ENCODE data around the gene SLC16A4. TPM values are rescaled to one million over a fixed set of nuclear protein-coding genes. Genes with fewer than 3 reads are reported as not detected.

The SLC16A4 gene
- polyA plus RNA-seq, 1 of the 3 experiments (the other 2 are of a cell fraction): 3.0 TPM

DNA sequence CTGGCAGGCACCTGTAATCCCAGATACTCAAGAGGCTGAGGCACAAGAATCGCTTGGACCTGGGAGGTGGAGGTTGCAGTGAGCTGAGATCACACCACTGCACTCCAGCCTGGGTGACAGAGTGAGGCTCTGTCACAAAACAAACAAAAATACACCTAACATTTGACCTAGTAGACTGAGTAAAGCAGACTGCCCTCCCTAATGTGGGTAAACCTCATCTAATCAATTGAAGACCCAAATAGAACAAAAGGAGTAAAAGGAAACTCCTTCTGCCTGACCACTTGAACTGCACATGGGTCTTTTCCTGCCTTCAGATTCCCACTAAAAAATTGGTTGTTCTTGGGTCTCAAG lies 70.7 kb downstream of the SLC16A4 start:
- CTCF ChIA-PET: interaction anchor here (1.9 to 32.6 kb wide), 5 partner anchors 7 to 176 kb away, joined by 4 to 1300 read pairs (median 19); partner anchors contain the start of genes KCNC4 and RBM15
- WGBS (ENCODE audit: low lambda C conversion rate): 71% methylated on average over 1 of the region's 1 CpG
- DNase-seq: no peak

More for the DNA sequence above, 70.7 kb downstream of the SLC16A4 start:
- H3F3A ChIP-seq (replicated peaks; ENCODE audit: insufficient read depth): no peaks in the 10 kb centered on the region
- no peak overlapping the region for H3K4me3 ChIP-seq (ENCODE audit: low read depth in 2 of 2, low read length in 1 of 2)
- no peak overlapping the region for H2AFZ ChIP-seq (ENCODE audit: low read depth)
- POLR2A ChIA-PET: no interaction called here
- no peak overlapping the region for H3K27ac ChIP-seq (ENCODE audit: low read depth in 2 of 2, low read length in 1 of 2)
- H3K9me2 ChIP-seq: no peaks in the 10 kb centered on the region
- no peak overlapping the region for H3K9ac ChIP-seq
- H3K4me2 ChIP-seq: no peak overlapping the region
- no peaks in the 10 kb centered on the region for H3K79me2 ChIP-seq (ENCODE audit: insufficient read depth)
- no peaks in the 10 kb centered on the region for H4K20me1 ChIP-seq (ENCODE audit: insufficient read depth)
- TF ChIP-seq, protein P1, sequence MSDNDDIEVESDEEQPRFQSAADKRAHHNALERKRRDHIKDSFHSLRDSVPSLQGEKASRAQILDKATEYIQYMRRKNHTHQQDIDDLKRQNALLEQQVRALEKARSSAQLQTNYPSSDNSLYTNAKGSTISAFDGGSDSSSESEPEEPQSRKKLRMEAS (IDR thresholded peaks at IDR 0.05; ENCODE audit: low read depth): no peak
- TF ChIP-seq, protein P2, sequence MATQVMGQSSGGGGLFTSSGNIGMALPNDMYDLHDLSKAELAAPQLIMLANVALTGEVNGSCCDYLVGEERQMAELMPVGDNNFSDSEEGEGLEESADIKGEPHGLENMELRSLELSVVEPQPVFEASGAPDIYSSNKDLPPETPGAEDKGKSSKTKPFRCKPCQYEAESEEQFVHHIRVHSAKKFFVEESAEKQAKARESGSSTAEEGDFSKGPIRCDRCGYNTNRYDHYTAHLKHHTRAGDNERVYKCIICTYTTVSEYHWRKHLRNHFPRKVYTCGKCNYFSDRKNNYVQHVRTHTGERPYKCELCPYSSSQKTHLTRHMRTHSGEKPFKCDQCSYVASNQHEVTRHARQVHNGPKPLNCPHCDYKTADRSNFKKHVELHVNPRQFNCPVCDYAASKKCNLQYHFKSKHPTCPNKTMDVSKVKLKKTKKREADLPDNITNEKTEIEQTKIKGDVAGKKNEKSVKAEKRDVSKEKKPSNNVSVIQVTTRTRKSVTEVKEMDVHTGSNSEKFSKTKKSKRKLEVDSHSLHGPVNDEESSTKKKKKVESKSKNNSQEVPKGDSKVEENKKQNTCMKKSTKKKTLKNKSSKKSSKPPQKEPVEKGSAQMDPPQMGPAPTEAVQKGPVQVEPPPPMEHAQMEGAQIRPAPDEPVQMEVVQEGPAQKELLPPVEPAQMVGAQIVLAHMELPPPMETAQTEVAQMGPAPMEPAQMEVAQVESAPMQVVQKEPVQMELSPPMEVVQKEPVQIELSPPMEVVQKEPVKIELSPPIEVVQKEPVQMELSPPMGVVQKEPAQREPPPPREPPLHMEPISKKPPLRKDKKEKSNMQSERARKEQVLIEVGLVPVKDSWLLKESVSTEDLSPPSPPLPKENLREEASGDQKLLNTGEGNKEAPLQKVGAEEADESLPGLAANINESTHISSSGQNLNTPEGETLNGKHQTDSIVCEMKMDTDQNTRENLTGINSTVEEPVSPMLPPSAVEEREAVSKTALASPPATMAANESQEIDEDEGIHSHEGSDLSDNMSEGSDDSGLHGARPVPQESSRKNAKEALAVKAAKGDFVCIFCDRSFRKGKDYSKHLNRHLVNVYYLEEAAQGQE (IDR thresholded peaks at IDR 0.05; ENCODE audit: low read depth, low read length): no peak
- TF ChIP-seq TAF1 (IDR thresholded peaks at IDR 0.05; ENCODE audit: borderline replicate concordance, low read depth, low read length): no peak
- TF ChIP-seq TEAD4 (IDR thresholded peaks at IDR 0.05; ENCODE audit: borderline replicate concordance, insufficient read depth): no peak
- no peak for TF ChIP-seq EZH2phosphoT487 (IDR thresholded peaks at IDR 0.05; ENCODE audit: borderline replicate concordance, low read depth)
- TF ChIP-seq NRF1 (IDR thresholded peaks at IDR 0.05; ENCODE audit: low read depth, low read length): no peak
- no peak for TF ChIP-seq RCOR1 (IDR thresholded peaks at IDR 0.05; ENCODE audit: low read length)
- TF ChIP-seq FOXM1 (IDR thresholded peaks at IDR 0.05; ENCODE audit: low read depth): no peak
- no peak for TF ChIP-seq RAD21 (IDR thresholded peaks at IDR 0.05; ENCODE audit: low read length)
- no peak for TF ChIP-seq SMC3 (IDR thresholded peaks at IDR 0.05; ENCODE audit: low read depth, low read length)
- TF ChIP-seq MXI1 (IDR thresholded peaks at IDR 0.05; ENCODE audit: low read depth, low read length): no peak
- TF ChIP-seq FOSL2 (IDR thresholded peaks at IDR 0.05; ENCODE audit: borderline replicate concordance, low read depth): no peak
- TF ChIP-seq ELF1 (IDR thresholded peaks at IDR 0.05): no peak
- no peak for TF ChIP-seq FOXJ3 (CRISPR knock-in tag; IDR thresholded peaks at IDR 0.05)
- TF ChIP-seq, protein P3, sequence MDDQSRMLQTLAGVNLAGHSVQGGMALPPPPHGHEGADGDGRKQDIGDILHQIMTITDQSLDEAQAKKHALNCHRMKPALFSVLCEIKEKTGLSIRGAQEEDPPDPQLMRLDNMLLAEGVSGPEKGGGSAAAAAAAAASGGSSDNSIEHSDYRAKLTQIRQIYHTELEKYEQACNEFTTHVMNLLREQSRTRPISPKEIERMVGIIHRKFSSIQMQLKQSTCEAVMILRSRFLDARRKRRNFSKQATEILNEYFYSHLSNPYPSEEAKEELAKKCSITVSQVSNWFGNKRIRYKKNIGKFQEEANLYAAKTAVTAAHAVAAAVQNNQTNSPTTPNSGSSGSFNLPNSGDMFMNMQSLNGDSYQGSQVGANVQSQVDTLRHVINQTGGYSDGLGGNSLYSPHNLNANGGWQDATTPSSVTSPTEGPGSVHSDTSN (IDR thresholded peaks at IDR 0.05): no peak
- no peak for TF ChIP-seq GABPA (IDR thresholded peaks at IDR 0.05; ENCODE audit: low read depth)
- TF ChIP-seq, protein P4, sequence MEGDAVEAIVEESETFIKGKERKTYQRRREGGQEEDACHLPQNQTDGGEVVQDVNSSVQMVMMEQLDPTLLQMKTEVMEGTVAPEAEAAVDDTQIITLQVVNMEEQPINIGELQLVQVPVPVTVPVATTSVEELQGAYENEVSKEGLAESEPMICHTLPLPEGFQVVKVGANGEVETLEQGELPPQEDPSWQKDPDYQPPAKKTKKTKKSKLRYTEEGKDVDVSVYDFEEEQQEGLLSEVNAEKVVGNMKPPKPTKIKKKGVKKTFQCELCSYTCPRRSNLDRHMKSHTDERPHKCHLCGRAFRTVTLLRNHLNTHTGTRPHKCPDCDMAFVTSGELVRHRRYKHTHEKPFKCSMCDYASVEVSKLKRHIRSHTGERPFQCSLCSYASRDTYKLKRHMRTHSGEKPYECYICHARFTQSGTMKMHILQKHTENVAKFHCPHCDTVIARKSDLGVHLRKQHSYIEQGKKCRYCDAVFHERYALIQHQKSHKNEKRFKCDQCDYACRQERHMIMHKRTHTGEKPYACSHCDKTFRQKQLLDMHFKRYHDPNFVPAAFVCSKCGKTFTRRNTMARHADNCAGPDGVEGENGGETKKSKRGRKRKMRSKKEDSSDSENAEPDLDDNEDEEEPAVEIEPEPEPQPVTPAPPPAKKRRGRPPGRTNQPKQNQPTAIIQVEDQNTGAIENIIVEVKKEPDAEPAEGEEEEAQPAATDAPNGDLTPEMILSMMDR (IDR thresholded peaks at IDR 0.05): no peak
- TF ChIP-seq RXRA (IDR thresholded peaks at IDR 0.05; ENCODE audit: borderline replicate concordance, low read depth): no peak
- TF ChIP-seq, protein P5, sequence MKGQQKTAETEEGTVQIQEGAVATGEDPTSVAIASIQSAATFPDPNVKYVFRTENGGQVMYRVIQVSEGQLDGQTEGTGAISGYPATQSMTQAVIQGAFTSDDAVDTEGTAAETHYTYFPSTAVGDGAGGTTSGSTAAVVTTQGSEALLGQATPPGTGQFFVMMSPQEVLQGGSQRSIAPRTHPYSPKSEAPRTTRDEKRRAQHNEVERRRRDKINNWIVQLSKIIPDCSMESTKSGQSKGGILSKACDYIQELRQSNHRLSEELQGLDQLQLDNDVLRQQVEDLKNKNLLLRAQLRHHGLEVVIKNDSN (IDR thresholded peaks at IDR 0.05; ENCODE audit: borderline replicate concordance, low read depth): no peak
- TF ChIP-seq RFX5 (IDR thresholded peaks at IDR 0.05; ENCODE audit: low read length): no peak
- H3K36me3 ChIP-seq (replicated peaks in 1 of 2; ENCODE audit: control insufficient read depth in 1 of 2, insufficient read depth in 2 of 2, low read length in 1 of 2): no peaks in the 10 kb centered on the region
- no peaks in the 10 kb centered on the region for H3K27me3 ChIP-seq (ENCODE audit: insufficient read depth)
- H3K9me3 ChIP-seq: no peaks in the 10 kb centered on the region
- H3K4me1 ChIP-seq (ENCODE audit: control insufficient read depth in 1 of 2, insufficient read depth in 2 of 2, low read depth in 1 of 2, low read length in 1 of 2): no peaks in the 10 kb centered on the region; a peak in 1 of 4 replicates

Data from SK-N-SH (cell line).